Mesothelial cell of epicardium (in vitro differentiated cells): Measurements from ENCODE around the gene IL19. TPM values are rescaled to one million over a fixed set of nuclear protein-coding genes. Genes with fewer than 3 reads are reported as not detected.

Source experiments
- DNase-seq, 2 experiments: peaks; one replicate each; pipeline ENCODE4 v3.0.0; 2021; ENCODE audit warnings: low spot score in 2 of 2; ENCODE audit not compliant: unreplicated experiment in 2 of 2
- H3K27ac Mint-ChIP-seq: 2 replicates; pipeline ENCODE4 v1.8.0; 2021; ENCODE audit warnings: mixed read lengths
- H3K27me3 Mint-ChIP-seq: 2 replicates; pipeline ENCODE4 v1.8.0; 2021; ENCODE audit warnings: low read depth, mixed read lengths
- H3K36me3 Mint-ChIP-seq: 2 replicates; pipeline ENCODE4 v1.8.0; 2021; ENCODE audit warnings: mixed read lengths
- H3K4me1 Mint-ChIP-seq: 2 replicates; pipeline ENCODE4 v1.8.0; 2021; ENCODE audit warnings: mixed read lengths
- H3K4me3 Mint-ChIP-seq: 2 replicates; pipeline ENCODE4 v1.8.0; 2021; ENCODE audit warnings: mild to moderate bottlenecking, moderate library complexity, mixed read lengths
- H3K9me3 Mint-ChIP-seq: 2 replicates; pipeline ENCODE4 v1.8.0; 2021; ENCODE audit warnings: mixed read lengths
- CTCF ChIP-seq: fragments of 200-600 bp; sonication (generic); IDR thresholded peaks from one replicate; pipeline ENCODE4 v1.5.0; 2021; ENCODE audit warnings: antibody characterized with exemption; ENCODE audit not compliant: unreplicated experiment
- total RNA-seq: library from RNA; stranded (reverse); gene quantifications from 3 replicates; pipeline ENCODE4 v1.2.1, GENCODE V29; 2021

The IL19 gene
- total RNA-seq, 1 donor from 2014 or later = not detected

- no peak for DNase-seq
- Mint-ChIP-seq H3K36me3 (no peaks in the 10 kb centered on the region), H3K4me3 (no peak overlapping the region), H3K9me3 (no peaks in the 10 kb centered on the region), H3K27me3 (peaks cover 52% of the 10 kb centered on the region), H3K27ac (no peak overlapping the region), H3K4me1 (peaks cover 14% of the 10 kb centered on the region)
- no peak for TF ChIP-seq CTCF
Observed at GRCh38 chr1:206835186-206835585, 64.6 kb downstream of the IL19 start.

- no peak for TF ChIP-seq CTCF
- Mint-ChIP-seq H3K27ac (no peak overlapping the region), H3K4me1 (peaks cover 14% of the 10 kb centered on the region), H3K4me3 (no peak overlapping the region), H3K9me3 (no peaks in the 10 kb centered on the region), H3K36me3 (no peaks in the 10 kb centered on the region), H3K27me3 (peaks cover 50% of the 10 kb centered on the region)
- no peak for DNase-seq
Observed at GRCh38 chr1:206836111-206836510, 65.5 kb downstream of the IL19 start.

- H3K4me1 Mint-ChIP-seq = peaks cover 5% of the 10 kb centered on the region
- H3K36me3 Mint-ChIP-seq = no peaks in the 10 kb centered on the region
- H3K27me3 Mint-ChIP-seq = peaks cover 55% of the 10 kb centered on the region
- DNase-seq = no peak
- H3K27ac Mint-ChIP-seq = no peak overlapping the region
- TF ChIP-seq CTCF = no peak
- no peak overlapping the region for H3K4me3 Mint-ChIP-seq
- no peaks in the 10 kb centered on the region for H3K9me3 Mint-ChIP-seq
Observed at GRCh38 chr1:206839006-206839560, 68.5 kb downstream of the IL19 start.

GRCh38 chr1:206839857-206840256 is 69.3 kb downstream of the IL19 start:
- H3K4me3 Mint-ChIP-seq = no peak overlapping the region
- no peak overlapping the region for H3K27ac Mint-ChIP-seq

GRCh38 chr1:206841609-206842323 is 71.2 kb downstream of the IL19 start:
- Mint-ChIP-seq H3K36me3 (no peaks in the 10 kb centered on the region), H3K4me1 (no peaks in the 10 kb centered on the region), H3K9me3 (no peaks in the 10 kb centered on the region), H3K27ac (no peak overlapping the region), H3K27me3 (peaks cover 38% of the 10 kb centered on the region), H3K4me3 (no peak overlapping the region)
- DNase-seq = no peak
- no peak for TF ChIP-seq CTCF

More at GRCh38 chr1:206839857-206840256, 69.3 kb downstream of the IL19 start:
- no peaks in the 10 kb centered on the region for H3K4me1 Mint-ChIP-seq
- TF ChIP-seq CTCF = no peak
- H3K36me3 Mint-ChIP-seq = no peaks in the 10 kb centered on the region
- DNase-seq = no peak
- H3K27me3 Mint-ChIP-seq = peaks cover 52% of the 10 kb centered on the region
- no peaks in the 10 kb centered on the region for H3K9me3 Mint-ChIP-seq
